GM23248 (cell line): ENCODE results near the gene METTL21C. TPM values are rescaled to one million over a fixed set of nuclear protein-coding genes. Genes with fewer than 3 reads are reported as not detected.

Experiments used
- DNase-seq: peaks from one replicate; pipeline ENCODE4 v3.0.0-alpha.2; 2015
- H2AFZ ChIP-seq: fragments of 200-600 bp; sonication (generic); 2 replicates; pipeline ENCODE4 v1.6.1; 2016; ENCODE audit warnings: antibody characterized with exemption
- H3F3A ChIP-seq: fragments of 200-600 bp; sonication (generic); 2 replicates; pipeline ENCODE4 v1.6.1; 2016; ENCODE audit warnings: mild to moderate bottlenecking, antibody characterized with exemption, mixed run types; ENCODE audit not compliant: insufficient read depth
- H3K27ac ChIP-seq: fragments of 200-600 bp; sonication (generic); 2 replicates; pipeline ENCODE4 v1.5.1; 2016; ENCODE audit warnings: mild to moderate bottlenecking
- H3K27me3 ChIP-seq: fragments of 200-600 bp; sonication (generic); replicated peaks from 2 replicates; pipeline ENCODE4 v1.6.1; 2016; ENCODE audit warnings: mild to moderate bottlenecking; ENCODE audit not compliant: insufficient read depth
- H3K36me3 ChIP-seq: fragments of 200-600 bp; sonication (generic); 2 replicates; pipeline ENCODE4 v1.6.1; 2016; ENCODE audit warnings: low read depth, mild to moderate bottlenecking
- H3K4me1 ChIP-seq: fragments of 200-600 bp; sonication (generic); 2 replicates; pipeline ENCODE4 v1.6.1; 2016; ENCODE audit warnings: mild to moderate bottlenecking; ENCODE audit not compliant: insufficient read depth
- H3K4me2 ChIP-seq: fragments of 200-600 bp; sonication (generic); one replicate; pipeline ENCODE4 v1.6.1; 2016; ENCODE audit warnings: mild to moderate bottlenecking; ENCODE audit not compliant: unreplicated experiment
- H3K4me3 ChIP-seq: fragments of 200-600 bp; sonication (generic); 2 replicates; pipeline ENCODE4 v1.5.1; 2016; ENCODE audit warnings: mild to moderate bottlenecking
- H3K79me2 ChIP-seq: fragments of 200-600 bp; sonication (generic); 2 replicates; pipeline ENCODE4 v1.6.1; 2016; ENCODE audit warnings: mild to moderate bottlenecking; ENCODE audit not compliant: insufficient read depth
- H3K9ac ChIP-seq: fragments of 200-600 bp; sonication (generic); 2 replicates; pipeline ENCODE4 v1.6.1; 2016; ENCODE audit warnings: mild to moderate bottlenecking
- H3K9me2 ChIP-seq: fragments of 200-600 bp; sonication (generic); 2 replicates; pipeline ENCODE4 v1.6.1; 2016; ENCODE audit warnings: mixed run types, mild to moderate bottlenecking, moderate library complexity; ENCODE audit not compliant: insufficient read depth
- H3K9me3 ChIP-seq: fragments of 200-600 bp; sonication (generic); one replicate; pipeline ENCODE4 v1.6.1; 2017; ENCODE audit warnings: low read depth
- H4K20me1 ChIP-seq: fragments of 200-600 bp; sonication (generic); 2 replicates; pipeline ENCODE4 v1.6.0; 2016; ENCODE audit not compliant: insufficient read depth
- EZH2 ChIP-seq: fragments of 200-600 bp; sonication (generic); IDR thresholded peaks from 2 replicates; pipeline ENCODE4 v1.6.1; 2018; ENCODE audit warnings: antibody characterized with exemption, mild to moderate bottlenecking; ENCODE audit not compliant: insufficient read depth, poor library complexity, severe bottlenecking
- EZH2phosphoT487 ChIP-seq: fragments of 200-600 bp; sonication (generic); IDR thresholded peaks from 2 replicates; pipeline ENCODE4 v1.6.1; 2018; ENCODE audit warnings: antibody characterized with exemption, moderate library complexity, mild to moderate bottlenecking, low read depth; ENCODE audit not compliant: insufficient read depth
- WGBS, 2 experiments: methylation state at CpG; one replicate each; pipeline ENCODE4 v1.1.6; 2015 to 2017; ENCODE audit warnings: low lambda C conversion rate in 2 of 2, low coverage in 1 of 2; ENCODE audit errors: missing lambda C conversion rate in 2 of 2; 5-methylcytosine and 5-hydroxymethylcytosine counted together
- in situ Hi-C: fragments of 300-500 bp; cut with MboI; formaldehyde crosslinking; loops from 2 replicates; pipeline ENCODE4 v1.15.0; 2020
- polyA plus RNA-seq: library from polyadenylated mRNA; unstranded; fragments of >200 nt; fragmentation: Nextera tagmentation; extraction: Ambion mirVana; gene quantifications from 2 replicates; pipeline ENCODE4 v1.2.1, GENCODE V29; 2016
- total RNA-seq: library from RNA; depleted of rRNA; stranded (reverse); fragments of >200 nt; shearing (Covaris generic); gene quantifications from 2 replicates; pipeline ENCODE4 v1.2.3, GENCODE V29; 2014

Gene METTL21C
- total and polyA plus RNA-seq, 2 experiments from 2014 or later = not detected

DNA sequence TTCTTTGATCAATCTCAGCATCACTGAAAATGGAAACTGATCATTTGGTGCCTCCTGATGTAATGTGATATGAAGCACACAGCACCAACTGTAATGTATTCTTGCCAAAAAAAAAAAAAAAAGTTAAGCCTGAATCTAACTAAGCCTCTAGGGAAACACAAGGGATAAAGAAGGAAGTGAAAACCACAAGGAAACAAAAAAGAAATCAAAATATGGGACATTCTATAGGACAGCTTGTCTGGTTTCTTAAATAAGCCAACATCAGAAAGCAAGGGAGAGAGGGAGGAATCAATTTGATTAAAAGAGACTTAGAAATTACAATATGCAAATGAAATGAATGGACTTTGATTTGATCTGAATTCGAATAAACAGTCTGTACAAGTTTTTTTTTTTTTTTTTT is 20.6 kb upstream of the METTL21C start:
- H2AFZ ChIP-seq = no peak overlapping the region
- WGBS, 2 experiments = 13 to 18% methylated on average over 1 of the region's 1 CpG
- H3K36me3 ChIP-seq = no peaks in the 10 kb centered on the region
- H3K9me2 ChIP-seq = no peaks in the 10 kb centered on the region
- H3K27ac ChIP-seq = no peak overlapping the region
- H3K4me2 ChIP-seq = no peak overlapping the region
- no peaks in the 10 kb centered on the region; the same call in 1 of the 2 replicates for H3K27me3 ChIP-seq
- H3K4me1 ChIP-seq = peaks cover 3% of the 10 kb centered on the region
- no peak overlapping the region for H3K9ac ChIP-seq
- TF ChIP-seq EZH2 = no peak
- TF ChIP-seq EZH2phosphoT487 = no peak
- no peak overlapping the region for H3K4me3 ChIP-seq
- in situ Hi-C loops = no loop called here
- H3K79me2 ChIP-seq = no peaks in the 10 kb centered on the region
- H3K9me3 ChIP-seq = no peaks in the 10 kb centered on the region
- peaks cover 6% of the 10 kb centered on the region for H3F3A ChIP-seq
- no peaks in the 10 kb centered on the region for H4K20me1 ChIP-seq
- DNase-seq = no peak

DNA sequence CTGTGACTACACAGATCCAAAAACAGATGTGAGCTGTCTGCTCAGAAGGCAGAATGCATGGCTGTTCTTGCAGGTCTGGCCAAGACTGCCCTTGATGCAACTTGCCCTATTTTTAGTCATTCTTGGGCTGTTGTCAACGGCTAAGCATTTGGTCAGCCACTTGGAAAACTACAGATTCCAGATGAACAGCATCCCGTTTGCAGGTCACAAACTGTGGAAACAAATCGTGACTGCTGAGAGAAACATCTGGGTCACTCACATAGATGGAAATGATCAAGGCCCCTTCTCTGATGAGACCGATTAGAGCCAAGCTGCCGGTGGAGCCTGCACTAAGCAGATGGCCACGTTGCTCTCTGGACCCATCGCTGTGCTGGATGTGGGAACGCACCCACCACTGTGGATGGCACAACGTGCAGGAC is 15.4 kb upstream of the METTL21C start:
- peaks cover 20% of the 10 kb centered on the region for H3F3A ChIP-seq

DNA sequence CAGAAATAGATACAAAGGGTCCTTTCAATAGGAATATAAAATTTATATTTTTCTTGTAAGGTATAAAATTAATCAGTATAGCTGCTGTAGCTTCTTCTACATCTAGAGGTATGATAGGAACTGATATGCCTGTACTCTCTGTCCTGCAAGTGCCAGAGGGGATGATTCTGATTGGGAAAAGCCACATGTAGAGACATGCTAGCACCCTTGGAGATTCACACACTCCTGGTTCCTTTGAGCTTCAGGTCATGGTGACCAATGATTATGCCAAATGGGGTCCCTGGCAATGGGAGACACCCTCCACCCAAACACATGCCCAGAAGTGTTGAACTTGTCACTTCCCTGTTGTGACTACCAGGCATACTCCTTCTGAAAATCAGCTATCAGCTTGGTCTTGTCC is 14.7 kb upstream of the METTL21C start:
- TF ChIP-seq EZH2phosphoT487 (no peak), EZH2 (no peak)
- Histone ChIP-seq H3K4me1 (peaks cover 27% of the 10 kb centered on the region), H3K36me3 (no peaks in the 10 kb centered on the region), H3F3A (peaks cover 20% of the 10 kb centered on the region), H4K20me1 (no peaks in the 10 kb centered on the region), H3K9me3 (no peaks in the 10 kb centered on the region), H3K4me2 (no peak overlapping the region), H3K9ac (no peak overlapping the region), H3K9me2 (no peaks in the 10 kb centered on the region), H3K79me2 (no peaks in the 10 kb centered on the region), H3K27me3 (no peaks in the 10 kb centered on the region; the same call in 1 of the 2 replicates), H2AFZ (no peak overlapping the region), H3K27ac (no peak overlapping the region), H3K4me3 (no peak overlapping the region)
- no peak for DNase-seq
- in situ Hi-C loops = no loop called here

More for the DNA sequence above, 15.4 kb upstream of the METTL21C start:
- WGBS, 2 experiments = 24 to 30% methylated on average over 9 of the region's 9 CpGs
- TF ChIP-seq EZH2 (no peak), EZH2phosphoT487 (no peak)
- Histone ChIP-seq H4K20me1 (no peaks in the 10 kb centered on the region), H3K9ac (no peak overlapping the region), H3K36me3 (no peaks in the 10 kb centered on the region), H3K79me2 (no peaks in the 10 kb centered on the region), H3K27ac (no peak overlapping the region; the same call in 1 of the 2 replicates), H3K4me3 (no peak overlapping the region), H3K9me3 (no peaks in the 10 kb centered on the region), H2AFZ (no peak overlapping the region), H3K27me3 (no peaks in the 10 kb centered on the region; the same call in 1 of the 2 replicates), H3K4me2 (no peak overlapping the region), H3K9me2 (no peaks in the 10 kb centered on the region), H3K4me1 (peaks cover 25% of the 10 kb centered on the region)
- peak; percentile 85 for DNase-seq
- in situ Hi-C loops = no loop called here

DNA sequence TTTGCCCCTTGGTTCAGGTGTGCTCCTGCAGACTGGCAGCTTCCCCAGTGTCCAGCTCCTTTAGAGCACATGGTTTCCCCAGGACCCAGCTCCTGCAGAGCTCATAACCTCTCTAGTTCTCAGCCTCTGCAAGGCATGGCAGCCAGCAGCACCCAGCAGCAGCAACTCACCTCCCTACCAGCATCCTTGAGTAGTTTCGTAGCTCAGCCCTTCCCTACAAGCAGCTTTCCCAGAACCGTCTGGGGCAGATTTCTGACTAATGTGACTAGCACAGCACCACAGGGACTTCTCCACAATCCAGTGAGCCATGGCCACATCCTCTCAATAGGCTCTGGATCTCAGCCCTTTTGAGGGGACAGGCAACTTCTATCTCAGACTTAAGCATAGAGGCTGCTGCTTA is 14.1 kb upstream of the METTL21C start:
- H3K9ac ChIP-seq = no peak overlapping the region
- 50 to 59% methylated on average over 2 of the region's 2 CpGs for WGBS, 2 experiments
- peaks cover 27% of the 10 kb centered on the region for H3K4me1 ChIP-seq
- no peak overlapping the region for H3K4me3 ChIP-seq
- H3K27ac ChIP-seq = no peak overlapping the region
- peaks cover 20% of the 10 kb centered on the region for H3F3A ChIP-seq
- in situ Hi-C loops = no loop called here
- no peaks in the 10 kb centered on the region for H3K9me3 ChIP-seq
- H3K36me3 ChIP-seq = no peaks in the 10 kb centered on the region
- no peak for DNase-seq
- TF ChIP-seq EZH2phosphoT487 (no peak), EZH2 (no peak)
- no peak overlapping the region for H2AFZ ChIP-seq
- no peaks in the 10 kb centered on the region for H3K9me2 ChIP-seq
- no peaks in the 10 kb centered on the region for H4K20me1 ChIP-seq
- H3K79me2 ChIP-seq = no peaks in the 10 kb centered on the region
- no peaks in the 10 kb centered on the region for H3K27me3 ChIP-seq
- H3K4me2 ChIP-seq = no peak overlapping the region

DNA sequence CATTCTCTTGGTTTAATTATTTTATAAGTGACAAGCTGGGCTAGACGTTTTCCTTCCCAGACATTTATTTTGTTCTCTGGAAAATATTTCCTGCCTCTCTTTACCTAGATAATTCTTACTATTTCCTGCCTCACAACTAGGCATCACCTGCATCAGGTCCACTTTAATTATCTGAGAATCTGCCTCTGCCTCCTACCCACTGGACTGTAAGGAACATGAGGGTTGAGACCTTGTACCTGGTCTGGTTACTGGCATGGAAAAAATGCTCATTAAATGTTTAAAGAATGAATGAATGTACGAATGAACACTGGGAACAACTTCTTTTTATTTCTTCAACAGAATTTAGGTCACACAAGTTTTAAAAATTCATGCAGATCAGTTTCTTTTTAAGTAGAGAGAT is 13.4 kb upstream of the METTL21C start:
- H3K9me3 ChIP-seq = no peaks in the 10 kb centered on the region
- DNase-seq = no peak
- no peaks in the 10 kb centered on the region for H3K9me2 ChIP-seq
- no peaks in the 10 kb centered on the region for H3K79me2 ChIP-seq
- H3K27me3 ChIP-seq = no peaks in the 10 kb centered on the region
- WGBS, 2 experiments = 34 to 35% methylated on average over 2 of the region's 2 CpGs
- no peaks in the 10 kb centered on the region for H4K20me1 ChIP-seq
- peak overlapping the region; percentile 28 for H3K4me3 ChIP-seq
- peak overlapping the region; percentile 76 for H3K4me2 ChIP-seq
- no peak for TF ChIP-seq EZH2
- TF ChIP-seq EZH2phosphoT487 = no peak
- peak overlapping the region; percentile 42; the same call in 1 of the 2 replicates for H3K9ac ChIP-seq
- in situ Hi-C loops = no loop called here
- H3K27ac ChIP-seq = no peak overlapping the region
- no peak overlapping the region for H2AFZ ChIP-seq
- H3F3A ChIP-seq = peaks cover 20% of the 10 kb centered on the region
- no peaks in the 10 kb centered on the region for H3K36me3 ChIP-seq
- H3K4me1 ChIP-seq = peaks cover 27% of the 10 kb centered on the region
